ENCODE measurements around the gene PDZD2.

PDZD2 gene

GRCh38 chr5:31987985-31988710 is 349.2 kb downstream of the PDZD2 start:
- DNase-seq (ENCODE audit: extremely low read depth, low read depth): peak; percentile 80

GRCh38 chr5:31990081-31990650 is 351.2 kb downstream of the PDZD2 start:
- no peak for TF ChIP-seq CTCF (IDR thresholded peaks at IDR 0.05; ENCODE audit: low read depth, low read length, missing control alignments)
- H3K4me3 ChIP-seq (replicated peaks; ENCODE audit: low read depth, low read length): no peak overlapping the region
- no peak for DNase-seq (ENCODE audit: extremely low read depth, low read depth)

More at GRCh38 chr5:31987985-31988710, 349.2 kb downstream of the PDZD2 start:
- no peak overlapping the region for H3K4me3 ChIP-seq (replicated peaks; ENCODE audit: low read depth, low read length)
- TF ChIP-seq CTCF (IDR thresholded peaks at IDR 0.05; ENCODE audit: low read depth, low read length, missing control alignments): no peak

GRCh38 chr5:31990701-31991110 is 351.8 kb downstream of the PDZD2 start:
- no peak for TF ChIP-seq CTCF (IDR thresholded peaks at IDR 0.05; ENCODE audit: low read depth, low read length, missing control alignments)
- no peak overlapping the region for H3K4me3 ChIP-seq (replicated peaks; ENCODE audit: low read depth, low read length)
- no peak for DNase-seq (ENCODE audit: extremely low read depth, low read depth)

- DNase-seq (ENCODE audit: extremely low read depth, low read depth): no peak
- TF ChIP-seq CTCF (IDR thresholded peaks at IDR 0.05; ENCODE audit: low read depth, low read length, missing control alignments): no peak
- H3K4me3 ChIP-seq (replicated peaks; ENCODE audit: low read depth, low read length): no peak overlapping the region
Observed at GRCh38 chr5:31992377-31992776, 353.4 kb downstream of the PDZD2 start.

- peak; percentile 30 for DNase-seq (ENCODE audit: extremely low read depth, low read depth)
- no peak for TF ChIP-seq CTCF (IDR thresholded peaks at IDR 0.05; ENCODE audit: low read depth, low read length, missing control alignments)
- H3K4me3 ChIP-seq (replicated peaks; ENCODE audit: low read depth, low read length): no peak overlapping the region
Observed at GRCh38 chr5:31993165-31993961, 354.4 kb downstream of the PDZD2 start.

GRCh38 chr5:31995006-31995405 is 356.1 kb downstream of the PDZD2 start:
- H3K4me3 ChIP-seq (replicated peaks; ENCODE audit: low read depth, low read length): no peak overlapping the region
- no peak for TF ChIP-seq CTCF (IDR thresholded peaks at IDR 0.05; ENCODE audit: low read depth, low read length, missing control alignments)
- DNase-seq (ENCODE audit: extremely low read depth, low read depth): no peak
